NCI-H345 (cell line): ENCODE data around the gene CRISPLD2.
"Not testable (repeated sequence)": the region's sequence is repeated elsewhere in the genome, so short reads cannot be mapped to it uniquely, and the experiment has no call there.

Experiments used
- DNase-seq: peaks from one replicate; lab custom pipeline; 2025; lab: John Stamatoyannopoulos, UW

CRISPLD2 gene

GRCh38 chr16:84859681-84860080 is 39.9 kb downstream of the CRISPLD2 start:
- DNase-seq, result no peak

GRCh38 chr16:84860383-84860782 is 40.6 kb downstream of the CRISPLD2 start:
- no peak for DNase-seq

- DNase-seq, result no peak
Measured at GRCh38 chr16:84861671-84862070, 41.9 kb downstream of the CRISPLD2 start.

- no peak for DNase-seq
Measured at GRCh38 chr16:84862804-84863480, 43.2 kb downstream of the CRISPLD2 start.

- DNase-seq, result no peak
Measured at GRCh38 chr16:84863481-84863814, 43.7 kb downstream of the CRISPLD2 start.

- DNase-seq, result no peak
Measured at GRCh38 chr16:84864326-84864955, 44.7 kb downstream of the CRISPLD2 start.

GRCh38 chr16:84867696-84868095 is 47.9 kb downstream of the CRISPLD2 start:
- no peak for DNase-seq

- no peak for DNase-seq
Measured at GRCh38 chr16:84868328-84868727, 48.5 kb downstream of the CRISPLD2 start.

- no peak for DNase-seq
Measured at GRCh38 chr16:84868829-84869472, 49.2 kb downstream of the CRISPLD2 start.

- no peak for DNase-seq
Measured at GRCh38 chr16:84869473-84869845, 49.7 kb downstream of the CRISPLD2 start.

GRCh38 chr16:84872971-84873370 is 53.2 kb downstream of the CRISPLD2 start:
- not testable (repeated sequence) for DNase-seq

- no peak for DNase-seq
Measured at GRCh38 chr16:84874004-84874435, 54.2 kb downstream of the CRISPLD2 start.

GRCh38 chr16:84874553-84874952 is 54.8 kb downstream of the CRISPLD2 start:
- no peak for DNase-seq

GRCh38 chr16:84874983-84875382 is 55.2 kb downstream of the CRISPLD2 start:
- DNase-seq, result no peak

- no peak for DNase-seq
Measured at GRCh38 chr16:84875846-84876245, 56.1 kb downstream of the CRISPLD2 start.

- DNase-seq, result no peak
Measured at GRCh38 chr16:84876873-84877606, 57.3 kb downstream of the CRISPLD2 start.

GRCh38 chr16:84878770-84879169 is 59.0 kb downstream of the CRISPLD2 start:
- no peak for DNase-seq

GRCh38 chr16:84879569-84880487 is 60.0 kb downstream of the CRISPLD2 start:
- DNase-seq, result no peak

GRCh38 chr16:84881702-84882521 is 62.1 kb downstream of the CRISPLD2 start:
- no peak for DNase-seq

GRCh38 chr16:84883301-84883700 is 63.5 kb downstream of the CRISPLD2 start:
- DNase-seq, result no peak

GRCh38 chr16:84884246-84884595 is 64.4 kb downstream of the CRISPLD2 start:
- DNase-seq, result no peak
